ENCODE results near the gene MSLN.

DNA sequence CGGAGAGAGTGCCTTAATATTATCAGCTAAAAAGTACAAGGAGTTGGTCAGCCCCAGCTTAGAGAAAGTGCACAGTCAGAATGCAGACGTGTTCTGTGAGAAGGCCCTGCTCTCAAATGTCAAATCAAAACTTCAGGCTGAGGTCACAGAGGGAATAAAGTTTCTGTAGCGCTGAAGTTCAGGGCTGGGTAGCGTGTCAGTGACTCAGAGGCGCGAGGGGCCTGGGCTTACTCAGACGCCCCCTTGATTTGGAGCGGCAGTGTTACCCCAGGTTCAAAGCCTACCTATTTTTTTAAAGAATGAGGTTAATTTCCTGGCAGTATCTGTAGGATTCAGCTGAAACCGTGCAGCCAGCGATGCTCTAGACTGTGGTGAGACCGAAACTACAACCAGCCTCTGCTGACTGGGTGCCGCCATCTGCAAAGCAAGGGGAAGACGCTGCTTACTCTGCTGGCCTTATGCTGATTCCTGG lies 24.5 kb upstream of the MSLN start:
- no peak for TF ChIP-seq POLR2A (IDR thresholded peaks at IDR 0.05; ENCODE audit: low read depth, low read length)
- no peak for TF ChIP-seq POLR2AphosphoS5 (IDR thresholded peaks at IDR 0.05; ENCODE audit: low read depth, low read length)
- no peak for TF ChIP-seq TAF1 (IDR thresholded peaks at IDR 0.05; ENCODE audit: borderline replicate concordance, low read depth, low read length)

Measured in GM12892 (cell line).